Measurements from ENCODE around the gene SPPL3.
"Not testable (repeated sequence)": the region's sequence is repeated elsewhere in the genome, so short reads cannot be mapped to it uniquely, and the experiment has no call there.

The SPPL3 gene

DNA sequence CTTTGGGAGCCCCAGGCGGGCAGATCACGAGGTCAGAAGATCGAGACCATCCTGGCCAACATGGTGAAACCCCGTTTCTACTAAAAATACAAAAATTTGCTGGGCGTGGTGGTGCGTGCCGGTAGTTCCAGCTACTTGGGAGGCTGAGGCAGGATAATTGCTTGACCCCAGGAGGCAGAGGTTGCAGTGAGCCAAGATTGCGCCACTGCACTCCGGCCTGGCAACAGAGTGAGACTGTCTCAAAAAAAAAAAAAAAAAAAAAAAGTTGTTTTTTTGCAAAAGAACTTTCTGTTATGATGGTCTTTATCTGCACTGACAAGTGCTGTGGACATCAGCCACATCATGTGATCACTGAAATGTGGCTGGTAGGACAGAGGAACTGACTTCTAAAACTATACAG, 111.7 kb downstream of the SPPL3 start:
- peak overlapping the region; percentile 12 for H3K27ac Mint-ChIP-seq
- not testable (repeated sequence) for H3K4me3 Mint-ChIP-seq, ATAC-seq, DNase-seq, H3K27me3 Mint-ChIP-seq
- H3K36me3 Mint-ChIP-seq (ENCODE audit: low read depth) = peaks cover 33% of the 10 kb centered on the region
- H3K9me3 Mint-ChIP-seq = peaks cover 19% of the 10 kb centered on the region
- H3K4me1 Mint-ChIP-seq = peaks cover 21% of the 10 kb centered on the region

DNA sequence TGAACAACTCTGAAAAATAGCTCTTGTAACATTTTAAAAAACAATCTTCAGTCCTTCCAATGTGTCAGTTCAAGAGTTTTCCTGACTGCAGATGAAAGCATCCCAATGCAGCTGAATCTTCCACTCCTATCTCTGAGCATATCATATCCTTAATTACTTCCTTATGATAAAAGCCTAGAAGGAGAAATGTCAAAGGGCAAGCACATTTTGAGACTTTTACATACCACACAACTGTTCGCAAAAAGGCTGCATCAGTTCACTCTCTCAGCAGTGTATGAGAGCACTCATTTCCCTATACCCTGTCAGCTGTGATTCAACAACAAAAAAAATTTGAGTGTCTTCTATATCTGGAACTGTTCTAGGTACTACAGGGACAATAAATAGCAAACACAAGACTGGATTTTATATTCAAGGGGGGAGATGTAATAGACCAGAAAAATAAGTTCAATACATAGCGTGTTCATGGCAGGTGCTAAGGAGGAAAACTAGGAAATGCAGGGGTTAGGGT, 112.4 kb downstream of the SPPL3 start:
- Mint-ChIP-seq H3K4me1 (peaks cover 16% of the 10 kb centered on the region), H3K27ac (peak overlapping the region; percentile 12), H3K36me3 (ENCODE audit: low read depth) (peaks cover 27% of the 10 kb centered on the region), H3K4me3 (no peak overlapping the region), H3K9me3 (peaks cover 15% of the 10 kb centered on the region), H3K27me3 (no peaks in the 10 kb centered on the region)
- DNase-seq = no peak
- no peak for ATAC-seq

DNA sequence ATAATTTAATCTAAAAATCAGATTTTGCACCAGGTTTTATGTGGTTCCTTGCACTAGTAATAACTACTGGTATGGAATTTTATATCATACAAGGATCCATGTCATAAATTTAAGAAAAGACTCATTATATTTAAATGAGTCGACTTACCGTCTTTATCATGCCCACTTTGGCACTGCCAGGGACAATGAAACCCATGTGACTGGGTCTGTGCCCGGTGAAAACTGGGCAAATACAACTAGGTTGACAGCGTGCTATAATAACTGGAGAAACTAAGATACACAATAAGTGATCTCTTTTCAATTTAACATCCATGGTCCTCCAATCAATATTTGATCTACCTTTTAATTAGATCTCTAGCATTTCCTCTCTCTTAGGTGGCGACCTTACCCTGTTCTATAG, 114.0 kb downstream of the SPPL3 start:
- Mint-ChIP-seq H3K9me3 (peaks cover 6% of the 10 kb centered on the region), H3K27ac (no peak overlapping the region), H3K4me1 (peaks cover 16% of the 10 kb centered on the region), H3K36me3 (ENCODE audit: low read depth) (peaks cover 12% of the 10 kb centered on the region), H3K27me3 (no peaks in the 10 kb centered on the region), H3K4me3 (no peak overlapping the region)
- ATAC-seq = no peak
- no peak for DNase-seq

DNA sequence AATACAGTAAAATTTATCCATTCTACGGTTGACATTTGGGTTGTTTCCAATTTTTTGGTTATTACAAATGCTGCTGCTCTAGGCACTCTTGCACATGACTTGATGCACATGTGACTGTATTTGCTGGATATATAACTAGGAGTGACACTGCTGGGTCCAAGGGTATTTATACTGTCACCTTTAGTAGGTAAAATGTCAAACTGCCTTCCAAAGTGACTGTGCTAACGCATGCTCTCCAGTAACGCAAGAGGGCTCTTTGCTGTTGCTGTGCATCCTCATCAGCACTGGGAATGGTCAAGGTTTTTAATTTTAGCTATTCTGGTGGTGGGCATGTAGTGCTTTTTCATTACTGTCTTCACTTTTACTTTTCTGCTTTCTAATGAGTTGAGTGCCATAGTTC, 116.3 kb downstream of the SPPL3 start:
- no peak for ATAC-seq
- Mint-ChIP-seq H3K4me3 (no peak overlapping the region), H3K27ac (no peak overlapping the region), H3K36me3 (ENCODE audit: low read depth) (peaks cover 15% of the 10 kb centered on the region), H3K27me3 (no peaks in the 10 kb centered on the region), H3K4me1 (peaks cover 33% of the 10 kb centered on the region), H3K9me3 (no peaks in the 10 kb centered on the region)
- DNase-seq = no peak

DNA sequence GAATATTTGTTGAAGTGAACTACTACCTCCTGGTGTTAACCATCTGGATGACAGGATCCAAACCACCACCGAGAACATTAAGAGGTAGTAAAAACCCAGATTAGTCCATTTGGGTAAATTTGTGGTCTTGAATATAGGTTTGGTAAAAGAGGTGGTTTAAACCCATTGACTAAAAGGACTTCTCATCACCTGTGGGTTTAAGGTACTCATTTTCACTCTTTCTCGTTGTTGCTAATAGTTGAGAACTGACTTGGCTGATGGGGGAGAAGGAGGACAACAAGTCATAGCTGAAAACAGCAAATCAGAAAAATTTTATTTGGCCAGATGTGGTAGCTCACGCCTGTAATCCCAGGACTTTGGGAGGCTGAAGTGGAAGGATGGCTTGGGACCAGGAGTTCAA, 119.4 kb downstream of the SPPL3 start:
- DNase-seq (no peak), ATAC-seq (no peak)
- Mint-ChIP-seq H3K9me3 (no peaks in the 10 kb centered on the region), H3K27ac (peak overlapping the region; percentile 47), H3K36me3 (ENCODE audit: low read depth) (peaks cover 25% of the 10 kb centered on the region), H3K4me3 (no peak overlapping the region), H3K27me3 (no peaks in the 10 kb centered on the region), H3K4me1 (peaks cover 36% of the 10 kb centered on the region)

DNA sequence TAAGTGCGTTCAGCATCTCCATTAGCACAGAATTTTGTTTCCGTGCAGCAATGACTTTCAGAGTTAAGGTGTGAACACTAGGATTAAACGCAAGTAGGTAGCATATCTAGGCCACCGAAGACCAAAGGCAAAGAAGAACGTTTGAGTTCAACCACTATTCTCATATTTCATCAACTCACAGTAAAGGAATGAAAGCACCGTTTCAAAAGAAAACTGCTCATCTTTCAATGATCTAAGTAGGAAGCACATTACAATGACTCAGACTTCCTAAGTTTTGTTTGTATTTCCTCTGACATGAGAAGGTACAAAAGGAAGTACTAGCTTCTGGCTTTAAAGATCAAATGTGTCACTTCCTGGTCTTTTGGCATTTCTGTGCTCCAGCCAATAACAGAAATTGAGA, 121.0 kb downstream of the SPPL3 start:
- Mint-ChIP-seq H3K4me1 (peaks cover 30% of the 10 kb centered on the region), H3K36me3 (ENCODE audit: low read depth) (peaks cover 27% of the 10 kb centered on the region), H3K9me3 (no peaks in the 10 kb centered on the region), H3K27ac (peak overlapping the region; percentile 82), H3K27me3 (no peaks in the 10 kb centered on the region), H3K4me3 (peak overlapping the region; percentile 31)
- no peak for DNase-seq
- ATAC-seq = peak; percentile 70

DNA sequence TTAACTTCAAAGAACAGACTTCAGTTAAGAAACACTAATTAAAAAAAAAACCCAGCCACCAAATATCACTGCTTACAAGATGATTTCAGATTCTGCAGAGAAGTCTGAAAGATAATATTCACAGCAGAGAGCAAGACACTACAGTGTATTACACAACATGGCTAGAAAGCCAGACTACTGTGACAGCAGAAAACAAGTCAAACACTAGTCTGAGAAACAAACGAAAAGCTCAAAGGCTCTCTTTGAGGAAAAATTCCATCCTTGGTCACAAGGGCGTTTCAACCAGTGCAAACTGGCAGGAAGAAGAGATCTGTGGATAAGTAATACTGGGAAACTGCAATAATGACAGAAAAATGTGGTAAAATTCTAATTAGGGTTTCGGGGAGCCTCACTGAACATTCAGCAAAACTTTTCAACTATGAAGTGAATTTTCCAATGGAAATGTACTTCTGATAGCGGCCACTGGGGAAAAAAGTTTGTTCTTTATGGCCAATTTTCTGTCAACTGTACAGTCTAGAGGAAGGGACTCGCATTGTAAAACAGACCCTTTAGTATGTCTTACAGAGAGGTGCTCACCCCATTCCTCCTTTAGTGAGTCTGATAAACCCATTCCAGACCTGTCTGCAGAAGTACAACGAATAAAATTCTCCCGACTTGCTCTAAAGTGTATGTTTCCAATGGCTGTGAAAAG, 128.2 kb downstream of the SPPL3 start:
- peaks cover 26% of the 10 kb centered on the region for H3K4me1 Mint-ChIP-seq
- no peaks in the 10 kb centered on the region for H3K27me3 Mint-ChIP-seq
- H3K27ac Mint-ChIP-seq = peak overlapping the region; percentile 23
- H3K4me3 Mint-ChIP-seq = no peak overlapping the region
- no peak for DNase-seq
- H3K36me3 Mint-ChIP-seq (ENCODE audit: low read depth) = peaks cover 4% of the 10 kb centered on the region
- H3K9me3 Mint-ChIP-seq = no peaks in the 10 kb centered on the region
- no peak for ATAC-seq

DNA sequence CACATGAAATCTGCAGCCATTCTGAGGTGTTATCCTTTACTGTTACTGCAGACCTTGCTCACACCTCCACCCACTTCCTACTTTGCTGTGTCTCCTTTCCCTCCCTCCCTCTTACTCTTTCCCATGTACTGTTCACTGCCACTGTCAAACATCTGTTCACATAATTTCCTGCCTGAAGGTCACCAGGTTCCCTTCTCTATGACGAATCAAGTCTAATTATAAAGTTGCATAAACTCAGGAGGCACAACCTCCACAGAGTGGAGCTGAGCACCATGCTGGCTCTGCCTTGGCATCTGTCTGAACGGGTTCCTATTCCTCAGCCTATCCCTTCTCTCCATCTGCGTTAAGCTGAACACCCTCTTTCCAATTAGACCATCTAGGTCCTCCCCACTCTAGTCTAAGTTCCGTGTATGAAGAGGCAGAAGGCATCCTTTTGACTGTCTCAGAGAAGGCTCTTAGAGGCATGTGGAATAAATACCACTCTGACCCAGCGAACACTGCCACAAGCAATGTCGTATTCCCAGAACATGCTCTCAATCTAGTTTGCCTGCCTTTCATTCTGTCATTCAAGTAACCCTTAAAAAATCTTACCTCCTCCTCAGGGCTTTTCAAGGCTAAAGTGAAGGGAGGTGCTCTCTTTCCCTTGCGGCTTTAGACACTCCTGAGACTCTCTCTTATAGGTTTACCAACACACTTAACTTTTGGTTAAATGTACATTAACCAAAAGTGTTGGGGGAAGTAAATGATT, 129.8 kb downstream of the SPPL3 start:
- Mint-ChIP-seq H3K36me3 (ENCODE audit: low read depth) (peaks cover 2% of the 10 kb centered on the region), H3K27me3 (no peaks in the 10 kb centered on the region), H3K4me3 (no peak overlapping the region), H3K9me3 (no peaks in the 10 kb centered on the region), H3K27ac (peak overlapping the region; percentile 41), H3K4me1 (peaks cover 26% of the 10 kb centered on the region)
- DNase-seq = no peak
- peak; percentile 82 for ATAC-seq

DNA sequence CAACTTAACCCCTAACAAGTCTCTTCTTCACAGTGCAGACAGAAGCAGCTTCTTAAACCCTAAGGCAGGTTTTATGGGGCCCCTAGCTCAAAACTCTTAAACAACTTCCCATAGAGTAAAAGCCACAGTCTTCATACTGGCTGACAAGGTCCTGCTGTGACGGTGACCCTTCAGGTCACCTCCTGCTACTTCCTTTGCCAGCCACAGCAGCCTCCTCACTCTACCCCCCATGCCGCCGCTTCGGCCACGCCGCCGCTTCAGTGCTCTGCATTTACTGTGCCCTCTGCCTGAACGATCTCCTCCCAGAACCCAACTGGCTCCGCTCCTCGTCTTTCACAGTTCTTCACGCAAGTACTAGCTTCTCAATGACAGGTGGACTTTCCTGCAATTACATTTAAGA, 133.1 kb downstream of the SPPL3 start:
- ATAC-seq = no peak
- H3K27ac Mint-ChIP-seq = peak overlapping the region; percentile 41
- DNase-seq = no peak
- no peaks in the 10 kb centered on the region for H3K9me3 Mint-ChIP-seq
- peaks cover 18% of the 10 kb centered on the region for H3K4me1 Mint-ChIP-seq
- H3K27me3 Mint-ChIP-seq = no peaks in the 10 kb centered on the region
- no peak overlapping the region for H3K4me3 Mint-ChIP-seq
- H3K36me3 Mint-ChIP-seq (ENCODE audit: low read depth) = peaks cover 7% of the 10 kb centered on the region

DNA sequence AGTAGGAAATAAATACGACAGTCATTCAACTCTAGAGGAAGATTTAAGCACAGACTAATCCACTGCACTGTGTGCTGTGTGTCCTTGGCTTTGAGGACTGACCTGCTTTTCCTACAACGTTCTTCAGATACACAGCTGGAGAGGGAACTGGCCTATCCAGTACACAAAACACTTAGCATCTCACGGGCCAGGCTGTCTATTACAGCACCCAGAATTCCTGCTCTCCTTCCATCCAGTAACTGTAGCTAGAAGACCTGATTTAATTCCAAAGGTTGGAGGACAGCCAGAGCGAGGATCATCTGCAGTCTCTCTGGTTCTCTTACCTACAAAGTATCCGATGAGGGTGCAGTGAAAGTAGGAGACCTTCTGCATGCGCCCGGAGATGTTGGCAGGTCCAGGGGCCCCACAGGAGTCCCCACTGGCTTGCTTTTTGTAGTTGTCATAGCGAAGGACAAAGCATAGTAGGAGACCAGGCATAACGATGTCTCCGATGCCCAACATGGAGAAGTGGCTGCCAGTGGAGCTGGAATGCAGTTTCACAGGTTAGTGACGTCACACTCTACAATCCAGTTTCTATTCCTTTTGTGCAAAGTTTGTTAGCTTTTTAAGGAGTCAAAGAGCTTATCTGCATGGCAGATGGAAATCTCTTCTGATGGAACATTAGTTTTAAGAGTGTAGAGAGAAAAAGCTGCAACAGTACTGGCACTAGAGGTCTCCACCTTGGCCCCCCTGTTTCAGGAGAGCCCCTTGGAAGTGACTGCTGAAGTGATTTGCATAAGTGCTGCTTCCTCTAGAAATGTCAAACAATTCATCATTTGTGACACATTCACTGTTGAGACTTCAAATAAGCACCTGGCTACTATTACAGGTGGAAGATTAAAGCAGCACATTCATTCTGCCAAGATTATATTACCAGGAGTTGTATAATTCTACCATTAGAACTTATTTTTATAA, 136.8 kb downstream of the SPPL3 start:
- no peak overlapping the region for H3K27ac Mint-ChIP-seq
- H3K27me3 Mint-ChIP-seq = no peaks in the 10 kb centered on the region

DNA sequence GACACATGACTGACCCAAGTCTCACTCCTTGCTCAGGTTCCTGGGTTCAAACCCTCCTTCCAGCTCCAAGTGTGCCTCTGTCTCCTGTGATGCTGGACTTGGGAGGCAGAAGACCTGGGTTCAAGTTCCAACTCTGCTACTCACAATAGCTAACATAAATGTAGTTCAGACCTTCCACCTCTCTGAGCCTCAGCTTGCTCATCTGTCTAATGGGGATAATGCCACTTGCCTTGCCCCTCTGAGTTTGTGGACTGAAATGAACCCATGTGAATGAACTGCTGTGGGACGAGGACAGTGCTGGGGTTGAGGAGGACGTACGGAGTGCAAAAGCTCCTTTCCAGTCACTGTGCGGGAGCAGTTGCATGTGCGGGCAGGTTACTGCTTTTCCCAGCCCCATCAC, 137.6 kb downstream of the SPPL3 start:
- ATAC-seq = no peak
- no peak for DNase-seq
- Mint-ChIP-seq H3K36me3 (ENCODE audit: low read depth) (peaks cover 13% of the 10 kb centered on the region), H3K27me3 (no peaks in the 10 kb centered on the region), H3K4me1 (no peaks in the 10 kb centered on the region), H3K27ac (no peak overlapping the region), H3K4me3 (no peak overlapping the region), H3K9me3 (no peaks in the 10 kb centered on the region)

More for the DNA sequence above, 136.8 kb downstream of the SPPL3 start:
- Mint-ChIP-seq H3K4me3 (no peak overlapping the region), H3K36me3 (ENCODE audit: low read depth) (peaks cover 13% of the 10 kb centered on the region), H3K9me3 (no peaks in the 10 kb centered on the region), H3K4me1 (no peaks in the 10 kb centered on the region)
- no peak for ATAC-seq
- DNase-seq = no peak

DNA sequence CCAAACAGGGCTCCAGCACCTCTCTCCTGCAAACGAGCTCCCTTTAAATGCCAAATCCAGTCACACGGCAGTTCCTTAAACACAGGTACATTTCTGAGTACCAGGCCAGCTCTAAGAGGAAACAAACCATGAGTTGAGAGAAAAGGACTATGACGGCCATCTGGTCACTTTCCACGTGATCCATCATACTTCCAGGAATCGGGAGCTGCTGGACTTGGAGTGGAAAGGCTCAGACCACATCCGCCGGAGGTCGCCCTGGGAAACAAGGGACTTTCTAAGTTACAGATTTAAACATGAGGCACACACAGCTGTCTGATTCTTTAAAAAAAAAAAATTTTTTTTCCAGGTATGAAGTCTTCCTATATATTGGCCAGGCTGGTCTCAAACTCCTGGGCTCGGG, 139.3 kb downstream of the SPPL3 start:
- Mint-ChIP-seq H3K4me1 (no peaks in the 10 kb centered on the region), H3K36me3 (ENCODE audit: low read depth) (peaks cover 16% of the 10 kb centered on the region), H3K27me3 (no peaks in the 10 kb centered on the region), H3K9me3 (no peaks in the 10 kb centered on the region), H3K27ac (no peak overlapping the region), H3K4me3 (no peak overlapping the region)
- no peak for ATAC-seq
- DNase-seq = no peak

DNA sequence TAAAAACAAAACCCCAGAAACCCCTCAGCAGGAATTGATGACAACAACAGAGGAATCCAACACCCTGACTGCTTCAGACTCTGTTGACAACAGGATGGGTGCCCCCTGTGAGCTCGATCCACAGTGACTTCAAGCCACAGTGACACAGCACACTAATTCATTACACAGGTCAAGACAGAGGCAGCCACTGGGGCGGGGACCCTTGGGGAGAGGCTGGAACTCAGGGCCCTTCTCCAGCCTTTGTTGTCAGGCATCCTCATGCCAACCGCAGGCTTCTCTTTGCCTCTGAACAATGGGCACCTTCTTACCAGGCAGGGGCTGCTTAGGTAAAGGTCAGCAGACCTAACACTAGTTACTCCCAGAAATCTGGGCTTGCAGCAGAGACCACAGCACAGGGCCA, 140.9 kb downstream of the SPPL3 start:
- H3K36me3 Mint-ChIP-seq (ENCODE audit: low read depth) = peaks cover 13% of the 10 kb centered on the region
- H3K9me3 Mint-ChIP-seq = no peaks in the 10 kb centered on the region
- H3K4me1 Mint-ChIP-seq = no peaks in the 10 kb centered on the region
- H3K27me3 Mint-ChIP-seq = no peaks in the 10 kb centered on the region
- DNase-seq = no peak
- ATAC-seq = no peak
- H3K4me3 Mint-ChIP-seq = no peak overlapping the region
- peak overlapping the region; percentile 31 for H3K27ac Mint-ChIP-seq

DNA sequence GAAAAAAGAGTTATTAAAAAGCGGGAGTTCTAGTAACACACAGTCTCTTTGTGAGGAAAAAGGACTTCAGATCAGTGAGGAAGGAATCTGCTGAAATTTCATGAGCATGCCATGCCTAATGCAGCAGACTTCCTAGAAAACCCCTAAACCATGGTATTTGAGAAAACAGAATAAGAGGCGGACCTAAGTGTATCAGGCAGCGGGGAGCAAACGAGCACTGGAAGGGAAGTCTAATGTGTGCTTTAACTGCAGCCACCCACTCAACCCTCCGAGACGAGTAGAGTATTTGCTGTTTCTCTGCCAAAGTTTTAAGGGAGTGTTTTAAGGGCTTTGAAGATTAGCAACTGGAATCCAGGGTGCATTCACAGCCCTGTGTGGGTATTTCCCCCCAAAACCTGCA, 142.1 kb downstream of the SPPL3 start:
- H3K9me3 Mint-ChIP-seq = no peaks in the 10 kb centered on the region
- no peaks in the 10 kb centered on the region for H3K27me3 Mint-ChIP-seq
- H3K4me1 Mint-ChIP-seq = no peaks in the 10 kb centered on the region
- no peak for DNase-seq
- peaks cover 10% of the 10 kb centered on the region for H3K36me3 Mint-ChIP-seq (ENCODE audit: low read depth)
- ATAC-seq = no peak
- H3K27ac Mint-ChIP-seq = no peak overlapping the region
- no peak overlapping the region for H3K4me3 Mint-ChIP-seq
